KG1 (cell line): ENCODE measurements around the gene ALDOB.
"Not testable (repeated sequence)": the region's sequence is repeated elsewhere in the genome, so short reads cannot be mapped to it uniquely, and the experiment has no call there.

Experiments used
- DNase-seq: peaks from one replicate; lab custom pipeline; 2025; lab: John Stamatoyannopoulos, UW

The ALDOB gene

GRCh38 chr9:101421653-101422065, 13.9 kb downstream of the ALDOB start:
- no peak for DNase-seq

- DNase-seq, result no peak
These were observed 15.7 kb downstream of the ALDOB start for GRCh38 chr9:101419863-101420262.

- no peak for DNase-seq
These were observed 16.8 kb downstream of the ALDOB start for GRCh38 chr9:101418518-101419430.

GRCh38 chr9:101417977-101418376, 17.6 kb downstream of the ALDOB start:
- no peak for DNase-seq

- no peak for DNase-seq
These were observed 18.2 kb downstream of the ALDOB start for GRCh38 chr9:101417389-101417788.

- no peak for DNase-seq
These were observed 20.0 kb downstream of the ALDOB start for GRCh38 chr9:101415578-101415977.

- no peak for DNase-seq
These were observed 20.7 kb downstream of the ALDOB start for GRCh38 chr9:101414839-101415238.

GRCh38 chr9:101409079-101409477, 26.5 kb downstream of the ALDOB start:
- DNase-seq, result no peak

- DNase-seq, result no peak
These were observed 27.0 kb downstream of the ALDOB start for GRCh38 chr9:101408374-101409078.

- no peak for DNase-seq
These were observed 31.9 kb downstream of the ALDOB start for GRCh38 chr9:101403516-101404285.

- no peak for DNase-seq
These were observed 35.5 kb downstream of the ALDOB start for GRCh38 chr9:101400120-101400519.

GRCh38 chr9:101399643-101399970, 36.0 kb downstream of the ALDOB start:
- no peak for DNase-seq

- no peak for DNase-seq
These were observed 36.5 kb downstream of the ALDOB start for GRCh38 chr9:101398930-101399642.

GRCh38 chr9:101398068-101398929, 37.3 kb downstream of the ALDOB start, which contains the start of the genes MRPL50 and ZNF189:
TSS of gene MRPL50 (minus strand) at chr9:101398618. CDS start at chr9:101398592, 26 bp downstream.
TSS of gene ZNF189 (plus strand) at chr9:101398851. CDS start at chr9:101399157, 306 bp downstream.
- peak; percentile 91 for DNase-seq

- DNase-seq, result no peak
These were observed 37.9 kb downstream of the ALDOB start for GRCh38 chr9:101397746-101398067.

- no peak for DNase-seq
These were observed 40.9 kb downstream of the ALDOB start for GRCh38 chr9:101394687-101395086.

GRCh38 chr9:101393135-101393534, 42.4 kb downstream of the ALDOB start:
- no peak for DNase-seq

GRCh38 chr9:101388507-101388993, 47.0 kb downstream of the ALDOB start:
- no peak for DNase-seq

- no peak for DNase-seq
These were observed 47.6 kb downstream of the ALDOB start for GRCh38 chr9:101387871-101388506.

- DNase-seq, result not testable (repeated sequence)
These were observed 50.6 kb downstream of the ALDOB start, which contains the start of gene BAAT for GRCh38 chr9:101384873-101385536. TSS of gene BAAT (minus strand) at chr9:101385006. CDS start at chr9:101371404, 13,602 bp downstream.
